Measurements from ENCODE around the gene PRKD3. TPM values are rescaled to one million over a fixed set of nuclear protein-coding genes. Genes with fewer than 3 reads are reported as not detected.

The PRKD3 gene
- total and polyA plus RNA-seq, 9 of the 15 experiments (the other 6 are each of a cell fraction or from before 2014, with no cell fraction given), result 4.7 to 26.7 (median 17.0) TPM

DNA sequence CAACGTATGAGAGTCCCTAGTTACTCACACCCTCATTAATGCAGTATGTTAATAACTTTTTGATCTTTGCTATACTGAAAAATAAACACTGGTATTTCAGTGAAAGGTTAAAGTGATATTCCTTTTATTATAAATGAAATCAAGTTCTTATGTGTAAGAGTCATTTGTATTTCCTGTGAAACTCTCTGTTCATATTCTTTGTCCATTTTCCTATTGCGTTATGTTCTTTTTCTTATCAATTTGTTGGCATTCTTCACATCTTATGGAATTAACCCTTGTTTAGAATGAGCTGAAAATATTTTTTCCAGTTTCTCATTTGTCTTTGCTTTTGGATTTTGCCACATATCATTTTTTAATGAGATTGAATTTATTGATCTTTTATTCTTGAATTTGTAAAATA lies 48.3 kb downstream of the PRKD3 start:
- Histone ChIP-seq H3K9ac (ENCODE audit: insufficient read depth in 1 of 2, low read depth in 2 of 2, low read length in 2 of 2) (no peak overlapping the region), H3K9me1 (ENCODE audit: control insufficient read depth, insufficient read depth, low read length) (no peaks in the 10 kb centered on the region), H3K4me1 (replicated peaks in 1 of 2; ENCODE audit: control insufficient read depth in 2 of 2, insufficient read depth in 2 of 2, low read length in 2 of 2) (no peaks in the 10 kb centered on the region), H3K79me2 (ENCODE audit: control insufficient read depth, insufficient read depth, low read length) (no peaks in the 10 kb centered on the region), H4K20me1 (replicated peaks; ENCODE audit: control insufficient read depth, insufficient read depth, low read length) (no peaks in the 10 kb centered on the region), H3K4me3 (no peak overlapping the region), H2AFZ (ENCODE audit: low read depth, low read length) (no peak overlapping the region), H3K27me3 (ENCODE audit: control insufficient read depth in 2 of 2, insufficient read depth in 2 of 2, low read length in 2 of 2) (no peaks in the 10 kb centered on the region), H3K36me3 (ENCODE audit: control insufficient read depth, insufficient read depth, low read length) (peaks cover 61% of the 10 kb centered on the region), H3K9me3 (replicated peaks; ENCODE audit: control insufficient read depth, insufficient read depth, low read depth, low read length) (no peaks in the 10 kb centered on the region), H3K4me2 (ENCODE audit: insufficient read depth, low read length) (no peak overlapping the region), H3K27ac (ENCODE audit: extremely low read depth, low read depth, low read length) (no peak overlapping the region)
- ChIA-PET POLR2A (no interaction called here), CTCF (ENCODE audit: low intra/inter-chr PET ratio) (no interaction called here)
- FAIRE-seq (no peak), DNase-seq (ENCODE audit: extremely low read depth in 1 of 4, low spot score in 3 of 4) (no peak), ATAC-seq (no peak)
- no peak for TF ChIP-seq TAF15 (IDR thresholded peaks at IDR 0.05; ENCODE audit: low read depth, low read length)
- TF ChIP-seq PKNOX1 (IDR thresholded peaks at IDR 0.05), result no peak
- TF ChIP-seq ETV6 (IDR thresholded peaks at IDR 0.05; ENCODE audit: borderline replicate concordance in 1 of 2, low read depth in 2 of 2, low read length in 1 of 2), result no peak
- no peak for TF ChIP-seq ETV6 (CRISPR knock-in tag; IDR thresholded peaks at IDR 0.05; ENCODE audit: borderline replicate concordance)
- TF ChIP-seq KLF6 (CRISPR knock-in tag; IDR thresholded peaks at IDR 0.05; ENCODE audit: borderline replicate concordance), result no peak
- TF ChIP-seq ZNF263 (CRISPR knock-in tag; IDR thresholded peaks at IDR 0.05; ENCODE audit: borderline replicate concordance), result no peak
- no peak for TF ChIP-seq ZBTB17 (CRISPR knock-in tag; IDR thresholded peaks at IDR 0.05)
- no peak for TF ChIP-seq TSC22D4 (tag; IDR thresholded peaks at IDR 0.05)
- no peak for TF ChIP-seq ERF (CRISPR knock-in tag; IDR thresholded peaks at IDR 0.05)
- TF ChIP-seq ZNF77 (CRISPR knock-in tag; IDR thresholded peaks at IDR 0.05), result no peak
- TF ChIP-seq PBX2 (CRISPR knock-in tag; IDR thresholded peaks at IDR 0.05; ENCODE audit: low read depth), result no peak
- no peak for TF ChIP-seq PBX2 (tag; conservative IDR thresholded peaks at IDR 0.05; ENCODE audit: low read depth)
- TF ChIP-seq MTA1 (IDR thresholded peaks at IDR 0.05; ENCODE audit: borderline replicate concordance), result no peak
- no peak for TF ChIP-seq SRSF3 (IDR thresholded peaks at IDR 0.05; ENCODE audit: insufficient read depth, low read length)
- no peak for TF ChIP-seq NBN (IDR thresholded peaks at IDR 0.05; ENCODE audit: low read depth)
- TF ChIP-seq ARID1B (IDR thresholded peaks at IDR 0.05), result no peak
- TF ChIP-seq HDAC2 (IDR thresholded peaks at IDR 0.05), result no peak
- TF ChIP-seq KDM5B (IDR thresholded peaks at IDR 0.05; ENCODE audit: insufficient replicate concordance, low read depth, low read length), result no peak
- no peak for TF ChIP-seq CCAR2 (IDR thresholded peaks at IDR 0.05; ENCODE audit: low read depth, low read length)
- in situ Hi-C loops (cut with MboI) (no loop called here), intact Hi-C loops (cut with micrococcal nuclease) (no loop called here)
- 94% methylated on average over 2 of the region's 2 CpGs for WGBS (ENCODE audit: insufficient coverage, low coverage, missing lambda C conversion rate)
- BruUV-seq (replicated peaks), result no TSS peak
